Stomach smooth muscle (tissue), 2 donors: ENCODE measurements around the gene BCL2.

Experiments used
- H3K27ac ChIP-seq: one replicate; pipeline ENCODE4 v1.7.0; 2013; ENCODE audit warnings: mild to moderate bottlenecking, low read length, inconsistent platforms
- H3K27me3 ChIP-seq, 2 donors: one replicate each; pipeline ENCODE4 v1.7.0; 2013; ENCODE audit warnings: low read length in 2 of 2; ENCODE audit not compliant: insufficient read depth in 2 of 2, control insufficient read depth in 1 of 2
- H3K36me3 ChIP-seq, 2 donors: one replicate each; pipeline ENCODE4 v1.7.0; 2013; ENCODE audit warnings: low read length in 2 of 2; ENCODE audit not compliant: control insufficient read depth in 2 of 2, insufficient read depth in 2 of 2
- H3K4me1 ChIP-seq: one replicate; pipeline ENCODE4 v1.7.0; 2013; ENCODE audit warnings: low read length; ENCODE audit not compliant: control insufficient read depth, insufficient read depth
- H3K4me3 ChIP-seq, 2 donors: one replicate each; pipeline ENCODE4 v1.7.0; 2013; ENCODE audit warnings: low read length in 2 of 2
- H3K9ac ChIP-seq, 2 donors: one replicate each; pipeline ENCODE4 v1.7.0; 2013; ENCODE audit warnings: low read length in 2 of 2, mild to moderate bottlenecking in 1 of 2
- H3K9me3 ChIP-seq, 2 donors: one replicate each; pipeline ENCODE4 v1.7.0; 2013; ENCODE audit warnings: low read length in 2 of 2; ENCODE audit not compliant: control insufficient read depth in 2 of 2
- donor health status: healthy.
- donor health status: Pancreatic carcinoma.

The BCL2 gene

DNA sequence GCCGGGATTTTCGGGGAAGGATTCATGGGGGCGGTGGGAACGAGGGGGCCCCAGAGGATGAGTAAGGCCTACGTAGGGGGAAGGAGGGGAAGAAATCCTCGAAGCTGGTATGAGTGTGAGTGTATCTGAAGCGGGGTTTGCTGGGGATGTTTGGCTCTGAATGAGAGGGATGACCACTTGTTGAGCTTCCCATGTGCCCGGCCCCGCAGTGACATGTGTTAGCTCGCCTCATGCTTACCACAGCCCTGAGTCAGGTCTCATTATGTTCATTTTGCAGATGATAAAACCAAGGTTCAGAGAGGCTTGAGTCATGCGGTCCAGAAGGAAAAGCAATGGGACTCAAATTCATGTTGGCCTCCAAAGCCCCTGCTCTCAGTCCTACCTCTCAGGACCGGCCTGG is 214.7 kb downstream of the BCL2 start:
- no peaks in the 10 kb centered on the region for H3K27me3 ChIP-seq
- no peak overlapping the region for H3K4me3 ChIP-seq
- H3K4me1 ChIP-seq: no peaks in the 10 kb centered on the region
- H3K9ac ChIP-seq: no peak overlapping the region
- no peaks in the 10 kb centered on the region for H3K9me3 ChIP-seq
- H3K27ac ChIP-seq: no peak overlapping the region
- H3K36me3 ChIP-seq: no peaks in the 10 kb centered on the region

DNA sequence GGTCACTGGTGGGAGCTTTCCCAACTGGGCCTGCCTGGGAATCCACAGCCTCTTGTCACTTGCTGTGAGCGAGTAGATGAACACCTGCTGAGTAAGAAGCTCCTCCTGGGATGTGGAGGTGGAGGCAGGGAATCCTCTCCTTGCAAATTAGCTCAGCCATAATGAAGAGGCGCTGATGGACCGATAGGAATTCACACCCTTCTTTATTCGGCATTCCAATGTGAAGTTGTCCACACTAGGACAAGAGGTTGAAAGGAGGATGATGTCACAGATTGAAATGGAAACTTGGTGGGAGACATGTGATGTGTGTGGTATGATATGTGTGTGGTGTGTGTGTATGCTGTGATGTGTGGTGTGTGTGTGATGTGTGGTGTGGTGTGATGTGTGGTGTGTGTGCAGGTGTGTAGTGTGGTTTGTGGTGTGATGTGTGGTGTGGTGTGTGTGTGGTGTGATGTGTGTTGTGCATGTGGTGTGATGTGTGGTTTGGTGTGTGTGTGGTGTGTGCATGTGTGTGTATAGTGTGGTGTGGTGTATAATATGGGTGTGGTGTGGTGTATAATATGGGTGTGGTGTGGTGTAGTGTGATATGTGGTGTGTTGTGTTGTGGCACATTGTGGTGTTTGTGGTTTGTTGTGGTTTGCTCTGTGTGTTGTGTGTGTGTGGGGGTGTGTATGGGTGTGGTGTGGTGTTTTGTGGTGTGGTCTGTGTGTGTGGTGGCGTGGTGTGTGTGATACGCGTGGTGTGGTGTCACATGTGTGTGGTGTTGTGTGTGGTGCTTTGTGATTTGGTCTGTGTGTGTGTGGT is 216.4 kb downstream of the BCL2 start:
- no peaks in the 10 kb centered on the region for H3K9me3 ChIP-seq

DNA sequence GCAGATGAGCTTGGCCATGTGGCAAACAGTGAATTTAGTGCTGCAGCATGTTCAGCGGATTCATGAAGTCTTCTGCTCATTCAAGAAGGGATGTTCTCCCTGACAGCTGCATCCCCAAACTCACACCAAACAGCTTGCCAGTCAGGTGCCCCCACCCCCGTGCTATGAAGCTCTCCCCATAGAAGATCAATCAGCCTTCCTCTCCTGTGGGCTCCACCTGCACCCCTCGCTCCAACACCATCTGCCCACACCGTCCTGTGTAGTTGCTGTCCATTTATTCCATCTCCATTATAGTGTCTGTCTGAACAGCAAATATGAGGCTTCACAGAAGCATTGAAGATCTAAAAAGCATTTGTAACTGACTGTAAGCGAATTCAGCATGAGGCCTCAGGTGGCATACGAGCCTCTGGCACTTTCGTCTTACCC is 218.9 kb downstream of the BCL2 start:
- no peak overlapping the region for H3K27ac ChIP-seq
- no peaks in the 10 kb centered on the region for H3K36me3 ChIP-seq
- H3K4me1 ChIP-seq: peaks cover 9% of the 10 kb centered on the region
- H3K27me3 ChIP-seq: no peaks in the 10 kb centered on the region
- H3K4me3 ChIP-seq: no peak overlapping the region
- H3K9me3 ChIP-seq: no peaks in the 10 kb centered on the region
- no peak overlapping the region for H3K9ac ChIP-seq

More for the DNA sequence above, 216.4 kb downstream of the BCL2 start:
- Histone ChIP-seq H3K27me3 (no peaks in the 10 kb centered on the region), H3K36me3 (no peaks in the 10 kb centered on the region), H3K27ac (no peak overlapping the region), H3K4me1 (no peaks in the 10 kb centered on the region), H3K9ac (no peak overlapping the region), H3K4me3 (no peak overlapping the region)

DNA sequence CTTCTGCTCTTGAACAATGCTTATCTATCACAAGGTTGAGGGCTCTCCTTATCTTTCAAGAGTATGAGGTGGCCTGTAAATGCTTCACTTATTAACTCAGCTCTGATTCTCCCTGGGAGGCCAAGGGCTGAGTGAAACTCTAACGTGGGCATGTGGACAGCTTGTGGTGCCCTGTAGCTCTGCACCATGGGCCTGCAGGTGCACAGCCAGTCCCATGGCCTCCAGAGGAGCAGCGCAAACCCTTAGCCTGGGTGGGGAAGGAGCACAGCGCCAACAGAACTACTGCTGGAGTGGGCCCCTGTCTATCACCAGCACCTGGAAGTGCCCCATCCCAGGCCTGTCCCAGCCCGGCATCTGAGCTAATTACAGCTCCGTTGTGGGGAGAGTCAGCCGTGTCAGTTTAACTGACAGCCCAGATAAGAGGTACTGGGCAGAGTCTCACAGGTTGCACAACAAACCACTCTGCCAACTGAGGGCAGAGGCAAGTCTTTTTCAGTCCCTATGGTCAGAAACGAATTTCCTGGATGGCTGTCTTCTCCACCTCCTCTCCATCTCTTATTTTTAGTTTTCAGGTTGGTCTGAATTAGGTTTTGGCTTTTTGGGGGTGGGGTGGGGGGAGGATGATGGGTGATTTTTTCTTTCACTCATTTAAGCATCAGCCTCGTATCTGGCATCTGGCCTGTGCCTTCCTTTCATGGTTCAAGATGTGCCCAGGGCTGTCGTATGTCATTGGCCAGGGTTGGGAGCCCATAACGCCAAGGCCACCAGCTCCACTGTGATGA is 219.5 kb downstream of the BCL2 start:
- no peak overlapping the region for H3K27ac ChIP-seq
- peaks cover 9% of the 10 kb centered on the region for H3K4me1 ChIP-seq
- H3K36me3 ChIP-seq: no peaks in the 10 kb centered on the region
- H3K9me3 ChIP-seq: no peaks in the 10 kb centered on the region
- H3K4me3 ChIP-seq: no peak overlapping the region
- no peaks in the 10 kb centered on the region for H3K27me3 ChIP-seq
- no peak overlapping the region for H3K9ac ChIP-seq

- no peaks in the 10 kb centered on the region for H3K9me3 ChIP-seq
- no peaks in the 10 kb centered on the region for H3K36me3 ChIP-seq
- peaks cover 9% of the 10 kb centered on the region for H3K4me1 ChIP-seq
- H3K27me3 ChIP-seq: no peaks in the 10 kb centered on the region
- H3K9ac ChIP-seq: no peak overlapping the region
- H3K4me3 ChIP-seq: no peak overlapping the region
- H3K27ac ChIP-seq: no peak overlapping the region
These were observed 220.3 kb downstream of the BCL2 start for GRCh38 chr18:63099091-63099840.

- H3K4me1 ChIP-seq: peaks cover 9% of the 10 kb centered on the region
- no peak overlapping the region for H3K27ac ChIP-seq
- no peaks in the 10 kb centered on the region for H3K27me3 ChIP-seq
- H3K4me3 ChIP-seq: no peak overlapping the region
- no peaks in the 10 kb centered on the region for H3K36me3 ChIP-seq
- H3K9ac ChIP-seq: no peak overlapping the region
- no peaks in the 10 kb centered on the region for H3K9me3 ChIP-seq
These were observed 221.3 kb downstream of the BCL2 start for GRCh38 chr18:63098018-63098981.

DNA sequence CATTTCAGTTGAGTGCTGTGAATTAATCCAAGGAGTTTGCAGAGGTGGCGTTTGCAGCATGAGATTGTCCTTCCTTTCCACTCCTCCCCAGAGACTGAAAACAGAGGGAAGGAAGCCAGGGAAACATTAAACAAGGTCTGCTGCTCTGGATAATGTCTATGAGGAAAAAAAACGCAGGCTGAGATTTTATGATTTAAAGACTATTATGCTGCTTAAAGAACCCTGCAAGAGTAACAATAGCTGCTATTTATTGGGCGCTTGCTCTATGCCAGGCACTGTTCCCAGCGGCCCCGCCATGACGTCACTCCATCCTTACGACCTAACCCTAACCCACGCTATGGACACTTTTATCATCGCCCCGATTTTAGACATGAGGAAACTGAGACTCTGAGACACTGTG is 222.4 kb downstream of the BCL2 start:
- no peaks in the 10 kb centered on the region for H3K27me3 ChIP-seq
- no peak overlapping the region for H3K9ac ChIP-seq
- H3K36me3 ChIP-seq: no peaks in the 10 kb centered on the region
- no peaks in the 10 kb centered on the region for H3K9me3 ChIP-seq
- H3K27ac ChIP-seq: no peak overlapping the region
- peak overlapping the region in 1 of 2 donors; percentile 44 for H3K4me3 ChIP-seq
- H3K4me1 ChIP-seq: peaks cover 11% of the 10 kb centered on the region

DNA sequence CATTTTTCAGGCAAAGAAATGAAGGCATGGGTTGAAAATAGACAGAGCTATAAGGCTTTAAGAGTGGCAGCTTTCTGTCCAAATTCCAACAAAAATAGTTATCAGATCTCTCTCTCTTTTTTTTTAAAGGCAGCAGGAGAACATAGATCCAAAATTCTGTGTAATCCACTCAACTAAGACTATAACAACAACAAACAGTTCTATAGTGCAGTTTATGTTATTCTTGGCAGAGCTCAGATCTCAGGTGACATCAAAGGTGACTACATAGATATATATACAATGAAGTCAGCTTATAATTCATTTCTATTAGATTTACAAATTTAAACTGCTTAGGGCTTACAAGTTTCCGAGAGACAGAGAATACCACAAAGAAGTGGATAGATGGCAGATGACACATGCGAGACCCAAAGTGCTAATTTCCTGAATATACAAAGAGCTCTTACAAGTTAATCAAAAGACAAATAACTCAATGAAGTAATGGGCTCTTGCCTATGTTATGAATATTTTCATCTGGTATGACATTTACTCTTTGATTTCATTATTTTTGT is 223.2 kb downstream of the BCL2 start:
- H3K27ac ChIP-seq: no peak overlapping the region
- H3K36me3 ChIP-seq: no peaks in the 10 kb centered on the region
- H3K9me3 ChIP-seq: no peaks in the 10 kb centered on the region

DNA sequence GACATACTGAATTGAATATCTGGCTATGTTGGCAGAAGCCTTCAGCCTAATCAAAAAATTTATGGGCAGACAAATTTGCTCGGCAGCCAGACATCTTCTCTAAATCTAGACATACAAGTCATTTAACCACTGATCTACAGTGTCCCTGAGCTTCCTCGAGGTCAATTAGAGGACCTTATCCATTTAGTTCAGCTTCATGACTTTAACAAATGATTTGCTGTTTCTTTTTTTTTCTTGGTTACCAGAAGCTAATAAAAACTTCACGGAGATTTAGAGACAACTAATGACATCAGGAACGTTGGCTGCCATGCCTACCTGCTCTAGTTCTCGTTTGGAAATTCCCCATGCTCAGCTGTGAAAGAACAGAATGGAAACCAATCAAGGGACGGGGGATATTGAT is 223.8 kb downstream of the BCL2 start:
- H3K27me3 ChIP-seq: no peaks in the 10 kb centered on the region
- peaks cover 15% of the 10 kb centered on the region for H3K4me1 ChIP-seq
- H3K4me3 ChIP-seq: no peak overlapping the region
- H3K9ac ChIP-seq: no peak overlapping the region
- no peaks in the 10 kb centered on the region for H3K9me3 ChIP-seq
- no peak overlapping the region for H3K27ac ChIP-seq
- no peaks in the 10 kb centered on the region for H3K36me3 ChIP-seq

More for the DNA sequence above, 223.2 kb downstream of the BCL2 start:
- Histone ChIP-seq H3K4me3 (no peak overlapping the region), H3K9ac (no peak overlapping the region), H3K27me3 (no peaks in the 10 kb centered on the region), H3K4me1 (peaks cover 12% of the 10 kb centered on the region)
